ENCODE data around the gene PAIP1. TPM values are rescaled to one million over a fixed set of nuclear protein-coding genes. Genes with fewer than 3 reads are reported as not detected.

The PAIP1 gene
- total RNA-seq, 4 donors from 2014 or later, result 84.5 to 105 (median 98.5) TPM

- Histone ChIP-seq H3K36me3 (peaks cover 12 to 15% of the 10 kb centered on the region in 2 donors), H3K27me3 (no peaks in the 10 kb centered on the region), H3K4me3 (replicated peaks in 1 of 3) (no peak overlapping the region), H3K27ac (no peak overlapping the region), H3K9me3 (no peaks in the 10 kb centered on the region), H3K4me1 (peaks cover 4 to 7% of the 10 kb centered on the region in 2 donors)
- DNase-seq, result no peak
- no peak for TF ChIP-seq POLR2A (IDR thresholded peaks at IDR 0.05)
- TF ChIP-seq CTCF (IDR thresholded peaks at IDR 0.05), result no peak
- 93 to 99% methylated on average over 2 of the region's 2 CpGs for whole genome bisulfite sequencing, 2 donors
- intact Hi-C loops (cut with DNase I), result no loop called here
These were observed 9.3 kb downstream of the PAIP1 start for GRCh38 chr5:43547532-43547931.

- peak; percentile 8 to 18 for DNase-seq
- H3K27ac ChIP-seq, result no peak overlapping the region
- H3K27me3 ChIP-seq, result no peaks in the 10 kb centered on the region
- TF ChIP-seq CTCF (IDR thresholded peaks at IDR 0.05), result no peak
- TF ChIP-seq POLR2A (IDR thresholded peaks at IDR 0.05), result no peak
- intact Hi-C loops (cut with DNase I), result no loop called here
- H3K4me1 ChIP-seq, result peaks cover 0 to 4% of the 10 kb centered on the region in 2 donors
- H3K4me3 ChIP-seq (replicated peaks in 1 of 3), result no peak overlapping the region
- H3K36me3 ChIP-seq, result peaks cover 13 to 15% of the 10 kb centered on the region in 2 donors
- H3K9me3 ChIP-seq, result no peaks in the 10 kb centered on the region
These were observed 13.4 kb downstream of the PAIP1 start for GRCh38 chr5:43543434-43543833.

GRCh38 chr5:43540746-43541145 is 16.1 kb downstream of the PAIP1 start:
- WGBS, 2 donors, result 93% methylated on average over 6 of the region's 6 CpGs
- Histone ChIP-seq H3K27ac (no peak overlapping the region), H3K4me3 (replicated peaks in 1 of 3) (no peak overlapping the region), H3K36me3 (peaks cover 19 to 24% of the 10 kb centered on the region in 2 donors), H3K9me3 (no peaks in the 10 kb centered on the region), H3K27me3 (no peaks in the 10 kb centered on the region), H3K4me1 (peaks cover 0 to 4% of the 10 kb centered on the region in 2 donors)
- intact Hi-C loops (cut with DNase I), result no loop called here
- TF ChIP-seq CTCF (IDR thresholded peaks at IDR 0.05), result no peak
- TF ChIP-seq POLR2A (IDR thresholded peaks at IDR 0.05), result no peak
- no peak for DNase-seq

GRCh38 chr5:43536972-43537371 is 19.9 kb downstream of the PAIP1 start:
- peaks cover 41 to 48% of the 10 kb centered on the region in 2 donors for H3K36me3 ChIP-seq
- H3K27me3 ChIP-seq, result no peaks in the 10 kb centered on the region
- H3K4me1 ChIP-seq, result no peaks in the 10 kb centered on the region
- intact Hi-C loops (cut with DNase I), result no loop called here
- H3K27ac ChIP-seq, result no peak overlapping the region
- DNase-seq, result no peak
- no peaks in the 10 kb centered on the region for H3K9me3 ChIP-seq
- TF ChIP-seq CTCF (IDR thresholded peaks at IDR 0.05) (no peak), POLR2A (IDR thresholded peaks at IDR 0.05) (no peak)
- H3K4me3 ChIP-seq (replicated peaks in 1 of 3), result no peak overlapping the region

GRCh38 chr5:43533646-43534045 is 23.2 kb downstream of the PAIP1 start:
- H3K4me3 ChIP-seq (replicated peaks in 1 of 3), result no peak overlapping the region
- intact Hi-C loops (cut with DNase I), result no loop called here
- peaks cover 55 to 61% of the 10 kb centered on the region in 2 donors for H3K36me3 ChIP-seq
- H3K27me3 ChIP-seq, result no peaks in the 10 kb centered on the region
- no peaks in the 10 kb centered on the region for H3K4me1 ChIP-seq
- WGBS, 2 donors, result 82 to 85% methylated on average over 2 of the region's 2 CpGs
- H3K9me3 ChIP-seq, result no peaks in the 10 kb centered on the region
- DNase-seq, result no peak
- H3K27ac ChIP-seq, result no peak overlapping the region
- TF ChIP-seq POLR2A (IDR thresholded peaks at IDR 0.05) (no peak), CTCF (IDR thresholded peaks at IDR 0.05) (no peak)
